Astrocyte (in vitro differentiated cells and primary cell): ENCODE measurements around the gene ECI1.

Experiments used
- CTCF ChIP-seq: IDR thresholded peaks from 2 replicates; pipeline ENCODE4 v1.5.1; 2011; ENCODE audit warnings: low read depth, mild to moderate bottlenecking, inconsistent platforms, low read length, moderate library complexity; ENCODE audit not compliant: insufficient read depth
- EZH2 ChIP-seq: IDR thresholded peaks from 2 replicates; pipeline ENCODE4 v1.6.1; 2012; ENCODE audit warnings: mild to moderate bottlenecking, low read length, inconsistent platforms; ENCODE audit not compliant: insufficient read depth

- no peak for TF ChIP-seq CTCF
- TF ChIP-seq EZH2 = no peak
Observed at GRCh38 chr16:2297506-2297860, 46.1 kb upstream of the ECI1 start.
